PC-9 (cell line): ENCODE results near the gene LYST. TPM values are rescaled to one million over a fixed set of nuclear protein-coding genes. Genes with fewer than 3 reads are reported as not detected.
"Not testable (repeated sequence)": the region's sequence is repeated elsewhere in the genome, so short reads cannot be mapped to it uniquely, and the experiment has no call there.

Experiments
- BruUV-seq: library from RNA; stranded (reverse); fragments of 400-500 nt; replicated peaks from 2 replicates; lab custom pipeline; 2021; lab: Mats Ljungman, UMichigan
- CTCF ChIA-PET: fragments of 300-600 bp; sonication (Branson Sonifier 250); formaldehyde crosslinking; loops from one replicate; lab custom pipeline; 2022; ENCODE audit warnings: antibody characterized with exemption; lab: Charles Lee
- POLR2A ChIA-PET: fragments of 300-600 bp; sonication (Branson Sonifier 250); formaldehyde crosslinking; loops from one replicate; lab custom pipeline; 2022; ENCODE audit warnings: antibody characterized with exemption; ENCODE audit not compliant: unreplicated experiment; lab: Charles Lee
- DNase-seq, 2 experiments: peaks; one replicate each; pipeline versions ENCODE4 v3.0.0 to v3.0.0-alpha.2; 2015 to 2022; ENCODE audit warnings: mixed read lengths in 1 of 2
- H2AFZ ChIP-seq: fragments of 200-600 bp; sonication (generic); 2 replicates; pipeline ENCODE4 v1.8.1; 2017; ENCODE audit warnings: antibody characterized with exemption
- H3F3A ChIP-seq: fragments of 200-600 bp; sonication (generic); 2 replicates; pipeline ENCODE4 v1.8.1; 2017; ENCODE audit warnings: antibody characterized with exemption, mild to moderate bottlenecking, low read depth; ENCODE audit not compliant: insufficient read depth
- H3K27ac ChIP-seq: fragments of 200-600 bp; sonication (generic); 2 replicates; pipeline ENCODE4 v1.6.1; 2016; ENCODE audit warnings: mixed run types
- H3K27me3 ChIP-seq: fragments of 200-600 bp; sonication (generic); 2 replicates; pipeline ENCODE4 v1.6.1; 2016; ENCODE audit warnings: low read depth, mixed run types; ENCODE audit not compliant: insufficient read depth
- H3K36me3 ChIP-seq: fragments of 200-600 bp; sonication (generic); 2 replicates; pipeline ENCODE4 v1.6.1; 2016; ENCODE audit warnings: low read depth, mixed run types
- H3K4me1 ChIP-seq: fragments of 200-600 bp; sonication (generic); replicated peaks from 2 replicates; pipeline ENCODE4 v1.6.1; 2016; ENCODE audit warnings: mixed run types; ENCODE audit not compliant: insufficient read depth
- H3K4me2 ChIP-seq: fragments of 200-600 bp; sonication (generic); 2 replicates; pipeline ENCODE4 v1.6.1; 2017; ENCODE audit warnings: mixed run types
- H3K4me3 ChIP-seq: fragments of 200-600 bp; sonication (generic); 2 replicates; pipeline ENCODE4 v1.6.1; 2016; ENCODE audit warnings: mixed run types
- H3K79me2 ChIP-seq: fragments of 200-600 bp; sonication (generic); 2 replicates; pipeline ENCODE4 v1.6.1; 2017; ENCODE audit warnings: low read depth, mixed run types
- H3K9me2 ChIP-seq: fragments of 200-600 bp; sonication (generic); 2 replicates; pipeline ENCODE4 v1.8.1; 2017; ENCODE audit warnings: mild to moderate bottlenecking; ENCODE audit not compliant: insufficient read depth
- H3K9me3 ChIP-seq: fragments of 200-600 bp; sonication (generic); 2 replicates; pipeline ENCODE4 v1.8.1; 2016; ENCODE audit warnings: low read depth; ENCODE audit not compliant: insufficient read depth
- H4K20me1 ChIP-seq: fragments of 200-600 bp; sonication (generic); 2 replicates; pipeline ENCODE4 v1.8.1; 2017; ENCODE audit not compliant: insufficient read depth
- EZH2 ChIP-seq: fragments of 200-600 bp; sonication (generic); IDR thresholded peaks from 2 replicates; pipeline ENCODE4 v1.8.0; 2017; ENCODE audit warnings: antibody characterized with exemption, low read depth
- intact Hi-C: fragments of 100-400 bp; cut with micrococcal nuclease; formaldehyde crosslinking; loops from one replicate; pipeline ENCODE4 v1.10.0; 2022; ENCODE audit not compliant: unreplicated experiment
- total RNA-seq: library from RNA; stranded (reverse); gene quantifications from 2 replicates; pipeline ENCODE4 v1.2.3, GENCODE V29; 2021
- TF ChIP-seq, protein P1 (sequence below): fragments of 200-600 bp; sonication (generic); conservative IDR thresholded peaks from 2 replicates; pipeline ENCODE4 v1.6.1; 2017; ENCODE audit warnings: mixed run types, antibody characterized with exemption, mild to moderate bottlenecking, moderate library complexity

The LYST gene
- total RNA-seq, 1 experiment from 2014 or later, result 14.1 TPM

DNA sequence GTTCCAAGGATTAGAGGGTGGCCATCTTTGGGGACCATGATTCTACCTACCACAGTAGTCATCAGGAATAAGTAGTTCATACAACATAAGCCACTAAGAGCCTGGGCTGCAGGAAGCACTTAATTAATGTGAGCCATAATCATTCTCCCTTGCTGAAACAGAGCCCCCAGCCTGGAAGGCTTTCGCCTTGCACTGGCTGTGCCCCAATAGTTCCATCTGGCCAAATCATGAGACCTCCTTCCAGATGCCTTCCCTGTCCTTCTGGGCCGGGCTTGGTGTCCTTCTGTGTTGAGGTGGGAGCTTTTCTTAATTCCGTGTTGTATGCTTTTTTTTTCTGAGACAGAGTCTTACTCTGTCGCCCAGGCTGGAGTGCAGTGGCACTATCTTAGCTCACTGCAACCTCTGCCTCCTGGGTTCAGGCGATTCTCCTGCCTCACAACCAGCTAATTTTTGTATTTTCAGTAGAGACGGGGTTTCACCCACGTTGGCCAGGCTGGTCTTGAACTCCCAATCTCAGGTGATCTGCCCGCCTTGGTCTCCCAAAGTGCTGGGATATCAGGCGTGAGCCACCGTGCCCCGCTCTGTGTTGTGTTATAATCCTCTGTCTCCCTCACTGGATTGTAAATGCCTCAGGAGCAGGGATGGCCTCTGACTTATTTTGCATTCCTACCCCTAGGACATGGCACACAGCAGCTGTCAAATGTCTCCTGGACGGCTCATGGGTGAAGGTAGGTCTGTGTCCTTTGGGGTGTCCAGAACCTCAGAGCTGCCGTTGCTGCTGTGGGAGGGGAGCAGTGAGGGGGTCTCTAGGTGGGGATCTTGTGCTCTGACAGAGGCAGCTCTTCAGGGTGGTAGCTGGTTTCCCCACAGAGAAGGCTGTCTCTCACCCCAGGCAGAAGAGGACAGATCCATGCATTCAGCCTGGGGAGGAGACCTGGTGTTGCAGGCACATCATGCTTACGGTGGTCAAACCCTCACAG, 227.2 kb downstream of the LYST start:
- no peak overlapping the region for H2AFZ ChIP-seq
- TF ChIP-seq, protein P1, sequence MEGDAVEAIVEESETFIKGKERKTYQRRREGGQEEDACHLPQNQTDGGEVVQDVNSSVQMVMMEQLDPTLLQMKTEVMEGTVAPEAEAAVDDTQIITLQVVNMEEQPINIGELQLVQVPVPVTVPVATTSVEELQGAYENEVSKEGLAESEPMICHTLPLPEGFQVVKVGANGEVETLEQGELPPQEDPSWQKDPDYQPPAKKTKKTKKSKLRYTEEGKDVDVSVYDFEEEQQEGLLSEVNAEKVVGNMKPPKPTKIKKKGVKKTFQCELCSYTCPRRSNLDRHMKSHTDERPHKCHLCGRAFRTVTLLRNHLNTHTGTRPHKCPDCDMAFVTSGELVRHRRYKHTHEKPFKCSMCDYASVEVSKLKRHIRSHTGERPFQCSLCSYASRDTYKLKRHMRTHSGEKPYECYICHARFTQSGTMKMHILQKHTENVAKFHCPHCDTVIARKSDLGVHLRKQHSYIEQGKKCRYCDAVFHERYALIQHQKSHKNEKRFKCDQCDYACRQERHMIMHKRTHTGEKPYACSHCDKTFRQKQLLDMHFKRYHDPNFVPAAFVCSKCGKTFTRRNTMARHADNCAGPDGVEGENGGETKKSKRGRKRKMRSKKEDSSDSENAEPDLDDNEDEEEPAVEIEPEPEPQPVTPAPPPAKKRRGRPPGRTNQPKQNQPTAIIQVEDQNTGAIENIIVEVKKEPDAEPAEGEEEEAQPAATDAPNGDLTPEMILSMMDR, result no peak
- TF ChIP-seq EZH2, result no peak
- peaks cover 44% of the 10 kb centered on the region for H3K4me1 ChIP-seq
- H3K9me2 ChIP-seq, result no peaks in the 10 kb centered on the region
- ChIA-PET POLR2A (no interaction called here), CTCF (no interaction called here)
- no peak overlapping the region for H3K4me3 ChIP-seq
- H3F3A ChIP-seq, result peaks cover 23% of the 10 kb centered on the region; the same call in 1 of the 2 replicates
- H3K36me3 ChIP-seq, result no peaks in the 10 kb centered on the region
- intact Hi-C loops, result loop anchor here (10.0 kb wide), 1 partner anchor 275 kb away; no protein-coding TSS in a partner anchor
- no peaks in the 10 kb centered on the region for H4K20me1 ChIP-seq
- BruUV-seq, result no TSS peak
- H3K4me2 ChIP-seq, result no peak overlapping the region
- no peak overlapping the region for H3K27ac ChIP-seq
- DNase-seq, result no peak
- H3K79me2 ChIP-seq, result no peaks in the 10 kb centered on the region
- no peaks in the 10 kb centered on the region for H3K9me3 ChIP-seq
- H3K27me3 ChIP-seq, result no peaks in the 10 kb centered on the region

DNA sequence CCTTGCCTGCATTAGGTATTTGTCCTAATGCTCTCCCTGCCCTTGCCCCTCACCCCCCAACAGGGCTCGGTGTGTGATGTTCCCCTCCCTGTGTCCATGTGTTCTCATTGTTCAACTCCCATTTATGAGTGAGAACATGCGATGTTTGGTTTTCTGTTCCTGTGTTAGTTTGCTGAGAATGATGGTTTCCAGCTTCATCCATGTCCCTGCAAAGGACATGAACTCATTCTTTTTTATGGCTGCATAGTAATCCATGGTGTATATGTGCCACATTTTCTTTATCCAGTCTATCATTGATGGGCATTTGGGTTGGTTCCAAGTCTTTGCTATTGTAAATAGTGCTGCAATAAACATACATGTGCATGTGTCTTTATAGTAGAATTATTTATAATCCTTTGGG, 228.1 kb downstream of the LYST start:
- BruUV-seq, POLR2A ChIA-PET, intact Hi-C loops, H3K36me3 ChIP-seq, H3K9me3 ChIP-seq, H3K9me2 ChIP-seq, H3K4me2 ChIP-seq, H4K20me1 ChIP-seq, H2AFZ ChIP-seq, CTCF ChIA-PET, DNase-seq, H3K4me3 ChIP-seq, H3K27ac ChIP-seq, H3K79me2 ChIP-seq, H3K27me3 ChIP-seq: not testable (repeated sequence)
- Histone ChIP-seq H3F3A (peaks cover 23% of the 10 kb centered on the region; the same call in 1 of the 2 replicates), H3K4me1 (peaks cover 39% of the 10 kb centered on the region)

DNA sequence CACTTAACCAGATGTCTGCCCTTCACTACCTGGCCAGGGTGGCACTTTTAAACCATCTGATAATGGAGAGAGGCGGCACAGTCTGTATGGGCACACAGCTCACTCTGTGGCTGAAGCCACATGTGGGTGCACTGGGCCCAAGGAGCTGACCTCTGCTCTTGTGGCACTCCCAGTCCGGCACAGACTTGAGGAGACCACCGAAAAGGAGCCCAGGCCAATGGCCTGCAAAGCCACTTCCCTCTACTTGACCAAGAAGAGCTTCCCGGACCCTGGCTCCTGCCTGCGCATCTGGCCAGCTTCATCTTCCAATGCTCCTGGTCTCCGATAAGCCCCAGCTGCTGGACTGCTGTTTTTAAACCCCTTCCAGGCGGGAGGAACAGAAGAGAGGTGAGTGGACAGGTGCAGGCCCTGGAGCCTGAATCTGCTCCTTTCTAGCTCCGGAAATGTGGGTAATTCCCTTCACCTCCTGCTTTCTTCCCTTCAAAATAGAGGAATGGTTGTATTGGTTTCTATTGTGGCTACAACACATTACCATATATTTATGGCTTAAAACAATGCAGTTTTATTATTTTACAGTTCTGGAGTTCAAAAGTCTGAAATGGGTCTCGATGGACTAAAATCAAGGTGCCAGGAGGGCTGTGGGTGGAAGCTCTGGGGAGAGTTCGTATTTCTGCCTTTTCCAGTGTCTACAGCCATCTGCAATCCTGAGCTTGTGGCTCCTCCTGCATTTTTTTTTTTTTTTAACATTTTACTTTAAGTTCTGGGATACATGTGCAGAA, 228.8 kb downstream of the LYST start:
- no peaks in the 10 kb centered on the region for H4K20me1 ChIP-seq
- CTCF ChIA-PET, result no interaction called here
- no peaks in the 10 kb centered on the region for H3K9me2 ChIP-seq
- intact Hi-C loops, result no loop called here
- no peak overlapping the region for H3K4me2 ChIP-seq
- POLR2A ChIA-PET, result no interaction called here
- no peak overlapping the region for H2AFZ ChIP-seq
- H3K36me3 ChIP-seq, result no peaks in the 10 kb centered on the region
- TF ChIP-seq EZH2, result no peak
- TF ChIP-seq, protein P1, result no peak
- no peak overlapping the region for H3K4me3 ChIP-seq
- H3F3A ChIP-seq, result peaks cover 21% of the 10 kb centered on the region; the same call in 1 of the 2 replicates
- no peak for DNase-seq
- no peak overlapping the region for H3K27ac ChIP-seq
- H3K9me3 ChIP-seq, result no peaks in the 10 kb centered on the region
- no peaks in the 10 kb centered on the region for H3K79me2 ChIP-seq
- peaks cover 32% of the 10 kb centered on the region for H3K4me1 ChIP-seq
- H3K27me3 ChIP-seq, result no peaks in the 10 kb centered on the region
- no TSS peak for BruUV-seq
